Astrocyte of the spinal cord (primary cell): ENCODE data around the gene AMOTL1.
A peak's percentile ranks its signal among the peaks of the same experiment; 100 is the strongest.

Experiments used
- DNase-seq: peaks from one replicate; pipeline ENCODE4 v3.0.0; 2011; ENCODE audit warnings: low read depth, low spot score
- H3K4me3 ChIP-seq: 2 replicates; pipeline ENCODE4 v1.5.1; 2011; ENCODE audit warnings: low read depth, mild to moderate bottlenecking, low read length, moderate library complexity
- CTCF ChIP-seq: IDR thresholded peaks from 2 replicates; pipeline ENCODE4 v1.5.1; 2012; ENCODE audit warnings: low read depth, mild to moderate bottlenecking, low read length, inconsistent platforms
- in situ Hi-C: cut with HindIII; loops from 2 replicates; pipeline ENCODE4 v1.10.0; 2017; ENCODE audit warnings: low sequenced_read_pairs

The AMOTL1 gene

GRCh38 chr11:94771951-94772350, 3.8 kb downstream of the AMOTL1 start:
- no peak for DNase-seq
- in situ Hi-C loops, result no loop called here
- H3K4me3 ChIP-seq, result no peak overlapping the region
- TF ChIP-seq CTCF, result no peak

- no peak for DNase-seq
- in situ Hi-C loops, result no loop called here
- no peak overlapping the region for H3K4me3 ChIP-seq
- TF ChIP-seq CTCF, result no peak
Measured at GRCh38 chr11:94773842-94774241, 5.7 kb downstream of the AMOTL1 start.

GRCh38 chr11:94774345-94774744, 6.2 kb downstream of the AMOTL1 start:
- in situ Hi-C loops, result no loop called here
- no peak overlapping the region for H3K4me3 ChIP-seq
- TF ChIP-seq CTCF, result no peak
- no peak for DNase-seq

- no peak for DNase-seq
- H3K4me3 ChIP-seq, result no peak overlapping the region
- TF ChIP-seq CTCF, result no peak
- in situ Hi-C loops, result no loop called here
Measured at GRCh38 chr11:94775567-94776327, 7.6 kb downstream of the AMOTL1 start.

GRCh38 chr11:94776351-94777321, 8.5 kb downstream of the AMOTL1 start:
- no peak overlapping the region for H3K4me3 ChIP-seq
- no peak for TF ChIP-seq CTCF
- DNase-seq, result peak; percentile 74
- in situ Hi-C loops, result no loop called here

GRCh38 chr11:94780432-94780831, 12.3 kb downstream of the AMOTL1 start:
- H3K4me3 ChIP-seq, result no peak overlapping the region
- in situ Hi-C loops, result no loop called here
- TF ChIP-seq CTCF, result no peak
- no peak for DNase-seq
